GM10847 (cell line): ENCODE measurements around the gene PCDHB5.

ENCODE experiments used
- POLR2A ChIP-seq: IDR thresholded peaks from 2 replicates; pipeline ENCODE4 v1.6.1; 2011; ENCODE audit not compliant: insufficient read length; ENCODE audit errors: extremely low read depth

PCDHB5 gene

DNA sequence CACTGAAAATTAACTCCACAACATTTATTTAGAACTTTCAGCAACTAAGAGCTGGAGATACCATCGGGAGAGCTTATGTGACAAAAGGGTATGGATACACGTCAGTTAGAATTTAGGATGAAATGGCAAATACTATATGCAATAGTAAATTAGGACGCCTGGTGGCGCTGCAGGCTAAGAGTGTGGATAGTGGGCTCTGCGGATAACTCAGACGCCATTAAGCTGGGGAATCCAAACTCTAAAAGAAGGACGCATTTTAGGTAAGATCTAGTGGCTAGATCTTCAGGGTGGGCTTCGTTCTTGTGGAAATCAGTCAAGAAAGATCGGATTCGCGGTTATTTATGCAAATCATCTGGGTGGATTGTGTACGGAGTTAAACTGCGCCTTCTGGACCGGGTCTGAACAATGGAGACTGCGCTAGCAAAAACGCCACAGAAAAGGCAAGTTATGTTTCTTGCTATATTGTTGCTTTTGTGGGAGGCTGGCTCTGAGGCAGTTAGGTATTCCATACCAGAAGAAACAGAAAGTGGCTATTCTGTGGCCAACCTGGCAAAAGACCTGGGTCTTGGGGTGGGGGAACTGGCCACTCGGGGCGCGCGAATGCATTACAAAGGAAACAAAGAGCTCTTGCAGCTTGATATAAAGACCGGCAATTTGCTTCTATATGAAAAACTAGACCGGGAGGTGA, at the start of gene PCDHB5:
Gene PCDHB5, plus strand, starts transcription at position 177 of the 688 bp plus-strand sequence. Its CDS starts 229 bp downstream, at position 406.
- TF ChIP-seq POLR2A = no peak

DNA sequence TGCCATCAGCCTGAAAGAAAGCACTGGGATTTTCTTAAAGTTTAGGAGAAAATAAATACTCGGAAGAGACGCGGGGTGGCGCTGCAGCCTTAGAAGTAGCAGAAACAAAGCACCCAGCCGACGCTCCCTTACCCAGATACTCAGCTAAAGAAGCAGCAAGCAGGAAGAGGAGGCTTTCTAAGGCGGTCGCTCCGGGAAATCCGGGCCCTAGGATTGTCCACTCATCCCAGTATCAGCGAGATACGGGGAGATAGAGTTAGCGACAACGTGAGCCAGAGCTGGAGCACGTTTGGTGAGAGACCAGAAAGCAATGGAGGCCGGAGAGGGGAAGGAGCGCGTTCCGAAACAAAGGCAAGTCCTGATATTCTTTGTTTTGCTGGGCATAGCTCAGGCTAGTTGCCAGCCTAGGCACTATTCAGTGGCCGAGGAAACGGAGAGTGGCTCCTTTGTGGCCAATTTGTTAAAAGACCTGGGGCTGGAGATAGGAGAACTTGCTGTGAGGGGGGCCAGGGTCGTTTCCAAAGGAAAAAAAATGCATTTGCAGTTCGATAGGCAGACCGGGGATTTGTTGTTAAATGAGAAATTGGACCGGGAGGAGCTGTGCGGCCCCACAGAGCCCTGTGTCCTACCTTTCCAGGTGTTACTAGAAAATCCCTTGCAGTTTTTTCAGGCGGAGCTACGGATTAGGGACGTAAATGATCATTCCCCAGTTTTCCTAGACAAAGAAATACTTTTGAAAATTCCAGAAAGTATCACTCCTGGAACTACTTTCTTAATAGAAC, 40.3 kb upstream of the PCDHB5 start, which contains the start of gene PCDHB2:
Gene PCDHB2, plus strand, starts transcription at position 135 of the 782 bp plus-strand sequence. Its CDS starts 176 bp downstream, at position 311.
- TF ChIP-seq POLR2A = no peak

GRCh38 chr5:141095263-141095641, 39.8 kb upstream of the PCDHB5 start:
- TF ChIP-seq POLR2A = no peak

DNA sequence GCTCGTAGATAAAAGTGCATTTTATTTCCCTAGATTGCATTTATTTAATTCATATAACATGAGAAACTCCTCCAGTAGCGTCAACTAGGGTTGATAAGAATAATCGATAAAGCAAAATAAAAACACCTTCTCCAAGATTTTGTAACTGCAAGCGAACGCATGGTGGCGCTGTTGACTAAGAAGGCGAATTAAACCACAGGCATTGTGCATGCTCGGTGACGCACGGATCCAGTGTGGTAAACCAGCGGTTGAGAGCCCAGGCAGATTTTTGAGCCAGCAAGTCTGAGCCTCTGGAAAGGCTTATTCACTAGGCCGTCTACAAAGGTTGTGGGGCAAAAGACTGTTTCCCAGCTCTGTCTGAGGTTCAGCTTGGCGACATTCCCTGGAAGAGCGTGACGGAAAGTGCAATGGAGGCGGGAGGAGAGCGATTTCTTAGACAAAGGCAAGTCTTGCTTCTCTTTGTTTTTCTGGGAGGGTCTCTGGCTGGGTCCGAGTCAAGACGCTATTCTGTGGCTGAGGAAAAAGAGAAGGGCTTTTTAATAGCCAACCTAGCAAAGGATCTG, 34.7 kb upstream of the PCDHB5 start, which contains the start of gene PCDHB3:
Gene PCDHB3, plus strand, starts transcription at position 231 of the 563 bp plus-strand sequence. Its CDS starts 177 bp downstream, at position 408.
- no peak for TF ChIP-seq POLR2A

DNA sequence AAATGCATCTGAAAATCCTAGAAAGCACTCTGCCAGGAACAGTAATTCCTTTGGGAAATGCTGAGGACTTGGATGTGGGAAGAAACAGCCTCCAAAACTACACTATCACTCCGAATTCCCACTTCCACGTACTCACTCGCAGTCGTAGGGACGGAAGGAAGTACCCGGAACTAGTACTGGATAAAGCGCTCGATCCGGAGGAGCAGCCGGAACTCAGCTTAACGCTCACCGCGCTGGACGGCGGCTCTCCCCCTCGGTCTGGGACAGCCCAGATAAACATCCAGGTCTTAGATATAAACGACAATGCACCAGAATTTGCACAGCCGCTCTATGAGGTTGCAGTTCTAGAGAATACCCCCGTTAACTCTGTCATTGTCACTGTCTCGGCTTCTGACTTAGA, 33.9 kb upstream of the PCDHB5 start:
- no peak for TF ChIP-seq POLR2A

- no peak for TF ChIP-seq POLR2A
Measured at GRCh38 chr5:141105350-141105749, 29.7 kb upstream of the PCDHB5 start.

GRCh38 chr5:141119250-141119649, 15.8 kb upstream of the PCDHB5 start:
- no peak for TF ChIP-seq POLR2A

GRCh38 chr5:141121563-141121962, 13.4 kb upstream of the PCDHB5 start, which contains the start of gene PCDHB4:
Gene PCDHB4, plus strand, starts transcription at chr5:141121818. Its CDS starts 181 bp downstream, at chr5:141121999.
- TF ChIP-seq POLR2A = no peak

DNA sequence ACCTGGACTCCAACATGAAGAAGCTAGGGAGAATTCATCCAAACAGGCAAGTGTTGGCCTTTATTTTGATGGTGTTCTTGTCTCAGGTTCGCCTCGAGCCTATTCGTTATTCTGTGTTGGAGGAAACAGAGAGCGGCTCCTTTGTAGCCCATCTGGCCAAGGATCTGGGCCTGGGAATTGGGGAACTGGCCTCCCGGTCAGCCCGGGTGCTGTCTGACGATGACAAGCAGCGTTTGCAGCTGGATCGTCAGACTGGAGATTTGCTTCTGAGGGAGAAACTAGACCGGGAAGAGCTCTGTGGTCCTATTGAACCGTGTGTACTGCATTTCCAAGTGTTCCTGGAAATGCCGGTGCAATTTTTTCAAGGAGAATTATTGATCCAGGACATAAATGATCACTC, 13.0 kb upstream of the PCDHB5 start:
- TF ChIP-seq POLR2A = no peak

DNA sequence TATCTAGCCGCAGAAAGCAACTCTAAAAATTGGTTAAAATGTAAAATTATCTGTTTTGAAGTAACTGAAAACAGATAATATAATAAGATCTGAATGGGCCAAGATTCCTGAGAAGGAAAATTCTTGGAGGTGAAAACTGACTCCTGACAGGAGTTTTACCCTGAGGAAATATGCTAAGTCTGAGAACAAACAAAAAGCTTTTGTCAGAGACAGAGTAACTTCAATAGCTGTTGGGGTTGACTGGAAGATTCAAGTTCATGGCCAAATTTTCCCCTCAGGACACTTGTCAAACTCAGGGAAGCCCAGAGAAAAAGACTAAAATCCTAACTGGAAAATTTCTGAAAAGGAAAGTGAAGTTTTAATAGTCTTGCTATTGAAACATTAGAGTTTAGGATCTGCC, 7.7 kb upstream of the PCDHB5 start:
- no peak for TF ChIP-seq POLR2A

- no peak for TF ChIP-seq POLR2A
Measured at GRCh38 chr5:141135718-141136266, 786 bp downstream of the PCDHB5 start.

- no peak for TF ChIP-seq POLR2A
Measured at GRCh38 chr5:141149812-141150211, 14.8 kb downstream of the PCDHB5 start, which contains the start of gene PCDHB6. Gene PCDHB6, plus strand, starts transcription at chr5:141150057. Its CDS starts 201 bp downstream, at chr5:141150258.

GRCh38 chr5:141150224-141150992, 15.4 kb downstream of the PCDHB5 start:
- no peak for TF ChIP-seq POLR2A

DNA sequence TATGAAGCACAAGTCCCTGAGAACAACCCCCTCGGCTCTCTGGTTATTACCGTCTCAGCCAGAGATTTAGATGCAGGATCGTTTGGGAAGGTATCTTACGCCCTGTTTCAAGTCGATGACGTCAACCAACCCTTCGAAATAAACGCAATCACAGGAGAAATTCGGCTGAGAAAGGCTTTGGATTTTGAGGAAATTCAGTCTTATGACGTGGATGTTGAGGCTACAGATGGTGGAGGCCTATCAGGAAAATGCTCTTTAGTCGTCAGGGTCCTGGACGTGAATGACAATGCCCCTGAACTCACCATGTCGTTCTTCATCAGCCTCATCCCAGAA, 16.0 kb downstream of the PCDHB5 start:
- TF ChIP-seq POLR2A = no peak
